VCaP (cell line): ENCODE measurements around the gene ASB15.

Experiments used
- H3K27ac ChIP-seq: fragments of 450-650 bp; 2 replicates; pipeline ENCODE4 v1.5.1; 2017
- TF ChIP-seq, protein P1 (sequence below): fragments of 450-650 bp; conservative IDR thresholded peaks from 2 replicates; pipeline ENCODE4 v1.5.1; 2017; ENCODE audit warnings: mild to moderate bottlenecking, moderate library complexity

The ASB15 gene

GRCh38 chr7:123637878-123638277 is 36.3 kb downstream of the ASB15 start:
- 0 out of 2 replicates have a peak overlapping the region, but pooled peaks have one; percentile 8 for H3K27ac ChIP-seq
- TF ChIP-seq, protein P1, sequence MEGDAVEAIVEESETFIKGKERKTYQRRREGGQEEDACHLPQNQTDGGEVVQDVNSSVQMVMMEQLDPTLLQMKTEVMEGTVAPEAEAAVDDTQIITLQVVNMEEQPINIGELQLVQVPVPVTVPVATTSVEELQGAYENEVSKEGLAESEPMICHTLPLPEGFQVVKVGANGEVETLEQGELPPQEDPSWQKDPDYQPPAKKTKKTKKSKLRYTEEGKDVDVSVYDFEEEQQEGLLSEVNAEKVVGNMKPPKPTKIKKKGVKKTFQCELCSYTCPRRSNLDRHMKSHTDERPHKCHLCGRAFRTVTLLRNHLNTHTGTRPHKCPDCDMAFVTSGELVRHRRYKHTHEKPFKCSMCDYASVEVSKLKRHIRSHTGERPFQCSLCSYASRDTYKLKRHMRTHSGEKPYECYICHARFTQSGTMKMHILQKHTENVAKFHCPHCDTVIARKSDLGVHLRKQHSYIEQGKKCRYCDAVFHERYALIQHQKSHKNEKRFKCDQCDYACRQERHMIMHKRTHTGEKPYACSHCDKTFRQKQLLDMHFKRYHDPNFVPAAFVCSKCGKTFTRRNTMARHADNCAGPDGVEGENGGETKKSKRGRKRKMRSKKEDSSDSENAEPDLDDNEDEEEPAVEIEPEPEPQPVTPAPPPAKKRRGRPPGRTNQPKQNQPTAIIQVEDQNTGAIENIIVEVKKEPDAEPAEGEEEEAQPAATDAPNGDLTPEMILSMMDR: no peak

DNA sequence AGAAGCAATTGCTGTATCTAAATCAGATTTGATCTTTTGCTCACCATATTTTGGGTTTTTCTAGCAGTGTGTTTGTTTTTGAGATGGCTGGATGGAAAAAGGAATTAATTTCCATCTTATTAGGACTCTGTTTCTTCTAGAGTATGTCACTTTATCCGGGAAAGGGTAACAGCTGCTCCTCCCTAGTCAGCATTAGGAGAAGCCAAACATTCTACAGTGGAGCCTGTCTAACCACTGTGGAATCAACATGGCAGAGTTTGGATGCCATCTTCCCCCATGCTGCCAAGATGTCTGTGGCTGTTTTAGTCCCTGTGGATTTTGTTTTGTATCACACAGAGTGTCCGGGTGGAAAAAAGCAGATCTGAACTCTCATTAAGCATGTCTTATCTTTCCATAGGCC is 38.0 kb downstream of the ASB15 start:
- TF ChIP-seq, protein P1: no peak
- no peak overlapping the region for H3K27ac ChIP-seq

DNA sequence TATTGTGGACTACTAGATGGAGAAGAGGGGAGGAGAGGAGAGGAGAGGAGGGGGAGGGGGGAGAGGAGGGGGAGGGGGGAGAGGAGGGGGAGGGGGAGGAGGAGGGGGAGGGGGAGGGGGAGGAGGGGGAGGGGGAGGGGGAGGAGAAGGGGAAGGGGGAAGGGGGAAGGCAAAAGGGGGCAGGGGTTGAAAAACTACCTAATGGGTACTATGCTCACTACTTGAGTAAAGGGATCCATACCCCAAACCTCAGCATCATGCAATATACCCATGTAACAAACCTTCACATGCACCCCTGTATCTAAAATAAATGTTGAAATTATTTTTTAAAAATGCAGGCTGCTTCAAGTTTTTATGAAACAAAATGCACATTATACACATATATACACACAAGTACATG is 39.0 kb downstream of the ASB15 start:
- TF ChIP-seq, protein P1: no peak

GRCh38 chr7:123641901-123642300 is 40.3 kb downstream of the ASB15 start:
- H3K27ac ChIP-seq: no peak overlapping the region
- TF ChIP-seq, protein P1: no peak

More for the DNA sequence above, 39.0 kb downstream of the ASB15 start:
- H3K27ac ChIP-seq: no peak overlapping the region

DNA sequence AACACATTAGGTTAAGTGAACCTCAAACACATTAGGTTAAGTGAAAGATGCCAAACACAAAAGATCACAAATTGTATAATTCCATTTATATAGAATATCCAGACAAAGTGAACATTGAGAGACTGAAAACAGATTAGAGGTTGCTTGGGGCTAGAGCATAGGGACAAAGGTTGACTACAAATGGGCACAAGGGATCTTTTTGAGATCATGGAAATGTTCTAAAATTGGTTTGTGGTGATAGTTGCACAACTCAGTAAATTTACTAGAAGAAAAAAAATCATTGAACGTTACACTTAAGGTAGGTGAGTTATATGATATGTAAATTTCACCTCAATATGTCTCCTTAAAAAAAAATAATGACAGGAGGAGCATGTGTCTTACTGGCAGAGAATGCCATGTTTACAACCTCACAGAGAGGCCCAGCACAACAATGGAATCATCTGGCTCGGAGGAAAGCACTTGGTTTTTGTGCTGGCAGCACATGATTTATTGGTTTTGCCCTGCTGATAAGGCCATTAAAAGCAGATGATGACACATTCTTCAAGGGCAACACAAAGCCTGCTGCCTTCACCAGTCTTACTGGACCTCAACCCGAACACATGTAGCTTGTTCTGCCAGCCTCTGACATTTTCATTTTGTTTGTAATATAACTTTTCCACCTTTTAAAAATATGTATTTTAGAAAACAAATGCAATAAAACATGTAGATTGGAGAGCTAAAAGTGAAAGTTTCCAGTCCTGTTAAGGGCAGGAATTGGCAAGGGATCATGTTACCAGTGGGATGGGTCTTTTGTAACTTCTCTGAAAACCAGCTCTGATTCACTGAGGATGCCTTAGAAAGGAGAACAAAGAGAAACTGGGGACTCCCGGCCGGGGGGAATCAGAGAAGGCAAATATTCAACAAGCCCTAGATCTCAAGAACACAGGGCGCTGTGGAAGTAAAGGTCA is 42.1 kb downstream of the ASB15 start:
- peak overlapping the region; percentile 31 for H3K27ac ChIP-seq
- TF ChIP-seq, protein P1: no peak

GRCh38 chr7:123645516-123645915 is 43.9 kb downstream of the ASB15 start:
- TF ChIP-seq, protein P1: no peak
- H3K27ac ChIP-seq: no peak overlapping the region

- no peak overlapping the region for H3K27ac ChIP-seq
- TF ChIP-seq, protein P1: no peak
Measured at GRCh38 chr7:123647106-123647730, 45.6 kb downstream of the ASB15 start.
